Mammary epithelial cell (primary cell): ENCODE results near the gene PRKCQ.
"Not testable (repeated sequence)": the region's sequence is repeated elsewhere in the genome, so short reads cannot be mapped to it uniquely, and the experiment has no call there.

ENCODE experiments used
- CTCF ChIP-seq, 2 donors: IDR thresholded peaks in 1 of 2; conservative IDR thresholded peaks in 1 of 2; 2 replicates each; pipeline ENCODE4 v1.5.1; 2011 to 2012; ENCODE audit warnings: inconsistent platforms in 2 of 2, low read length in 2 of 2, mild to moderate bottlenecking in 2 of 2, control low read depth in 1 of 2, low read depth in 1 of 2; ENCODE audit not compliant: insufficient read depth in 1 of 2; ENCODE audit errors: extremely low read depth in 1 of 2
- EZH2 ChIP-seq: IDR thresholded peaks from 2 replicates; pipeline ENCODE4 v1.6.1; 2012; ENCODE audit warnings: low read length, inconsistent platforms, borderline replicate concordance

GRCh38 chr10:6581223-6581622 lies 1.1 kb upstream of the PRKCQ start:
- not testable (repeated sequence) for TF ChIP-seq EZH2; CTCF (conservative IDR thresholded peaks at IDR 0.05 in 1 of 2, IDR thresholded peaks at IDR 0.05 in 1 of 2; ENCODE audit: extremely low read depth in 1 of 2, insufficient read depth in 1 of 2, low read depth in 1 of 2, low read length in 2 of 2)
